Measurements from ENCODE around the gene PTPN4. TPM values are rescaled to one million over a fixed set of nuclear protein-coding genes. Genes with fewer than 3 reads are reported as not detected.

PTPN4 gene
- total and polyA plus RNA-seq, 9 of the 15 experiments (the other 6 are each of a cell fraction or from before 2014, with no cell fraction given), result 5.0 to 32.8 (median 27.3) TPM

DNA sequence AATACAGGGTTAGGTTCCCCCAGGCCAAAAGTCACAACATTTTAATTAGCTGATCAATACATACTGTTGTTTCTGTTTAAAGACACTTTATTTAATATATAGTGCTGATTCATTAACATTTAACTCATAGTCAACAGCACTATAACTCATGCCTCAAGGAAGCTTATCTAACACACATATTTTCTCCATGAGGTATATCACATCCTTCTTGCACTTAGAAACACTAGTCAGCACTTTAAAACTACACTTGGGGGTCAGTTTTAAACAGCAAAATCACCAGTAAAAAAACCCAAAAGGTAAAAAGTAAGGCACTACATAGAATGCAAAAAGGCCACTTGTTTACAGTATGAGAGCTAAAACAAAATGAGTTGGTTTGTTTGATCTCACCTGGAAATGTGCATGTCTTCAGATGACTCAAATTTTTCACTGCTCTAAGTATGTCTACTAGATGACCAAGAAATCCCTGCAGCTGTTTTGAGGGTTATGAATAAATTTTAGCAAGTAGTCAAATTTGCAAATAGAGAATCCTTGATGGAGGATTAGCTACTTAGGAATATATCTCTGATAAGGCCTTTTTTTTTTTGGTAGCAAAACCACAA lies 199.0 kb downstream of the PTPN4 start (continued):
- TF ChIP-seq, protein P1, sequence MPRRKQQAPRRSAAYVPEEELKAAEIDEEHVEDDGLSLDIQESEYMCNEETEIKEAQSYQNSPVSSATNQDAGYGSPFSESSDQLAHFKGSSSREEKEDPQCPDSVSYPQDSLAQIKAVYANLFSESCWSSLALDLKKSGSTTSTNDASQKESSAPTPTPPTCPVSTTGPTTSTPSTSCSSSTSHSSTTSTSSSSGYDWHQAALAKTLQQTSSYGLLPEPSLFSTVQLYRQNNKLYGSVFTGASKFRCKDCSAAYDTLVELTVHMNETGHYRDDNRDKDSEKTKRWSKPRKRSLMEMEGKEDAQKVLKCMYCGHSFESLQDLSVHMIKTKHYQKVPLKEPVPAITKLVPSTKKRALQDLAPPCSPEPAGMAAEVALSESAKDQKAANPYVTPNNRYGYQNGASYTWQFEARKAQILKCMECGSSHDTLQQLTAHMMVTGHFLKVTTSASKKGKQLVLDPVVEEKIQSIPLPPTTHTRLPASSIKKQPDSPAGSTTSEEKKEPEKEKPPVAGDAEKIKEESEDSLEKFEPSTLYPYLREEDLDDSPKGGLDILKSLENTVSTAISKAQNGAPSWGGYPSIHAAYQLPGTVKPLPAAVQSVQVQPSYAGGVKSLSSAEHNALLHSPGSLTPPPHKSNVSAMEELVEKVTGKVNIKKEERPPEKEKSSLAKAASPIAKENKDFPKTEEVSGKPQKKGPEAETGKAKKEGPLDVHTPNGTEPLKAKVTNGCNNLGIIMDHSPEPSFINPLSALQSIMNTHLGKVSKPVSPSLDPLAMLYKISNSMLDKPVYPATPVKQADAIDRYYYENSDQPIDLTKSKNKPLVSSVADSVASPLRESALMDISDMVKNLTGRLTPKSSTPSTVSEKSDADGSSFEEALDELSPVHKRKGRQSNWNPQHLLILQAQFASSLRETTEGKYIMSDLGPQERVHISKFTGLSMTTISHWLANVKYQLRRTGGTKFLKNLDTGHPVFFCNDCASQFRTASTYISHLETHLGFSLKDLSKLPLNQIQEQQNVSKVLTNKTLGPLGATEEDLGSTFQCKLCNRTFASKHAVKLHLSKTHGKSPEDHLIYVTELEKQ (CRISPR knock-in tag; IDR thresholded peaks at IDR 0.05), result no peak
- TF ChIP-seq MEIS2 (IDR thresholded peaks at IDR 0.05; ENCODE audit: partially characterized antibody) (peak; percentile 38), CBX3 (IDR thresholded peaks at IDR 0.05; ENCODE audit: borderline replicate concordance in 1 of 2, low read length in 2 of 2) (no peak), CREB5 (CRISPR knock-in tag; IDR thresholded peaks at IDR 0.05) (no peak)
- TF ChIP-seq, protein P2, sequence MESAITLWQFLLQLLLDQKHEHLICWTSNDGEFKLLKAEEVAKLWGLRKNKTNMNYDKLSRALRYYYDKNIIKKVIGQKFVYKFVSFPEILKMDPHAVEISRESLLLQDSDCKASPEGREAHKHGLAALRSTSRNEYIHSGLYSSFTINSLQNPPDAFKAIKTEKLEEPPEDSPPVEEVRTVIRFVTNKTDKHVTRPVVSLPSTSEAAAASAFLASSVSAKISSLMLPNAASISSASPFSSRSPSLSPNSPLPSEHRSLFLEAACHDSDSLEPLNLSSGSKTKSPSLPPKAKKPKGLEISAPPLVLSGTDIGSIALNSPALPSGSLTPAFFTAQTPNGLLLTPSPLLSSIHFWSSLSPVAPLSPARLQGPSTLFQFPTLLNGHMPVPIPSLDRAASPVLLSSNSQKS (CRISPR knock-in tag; IDR thresholded peaks at IDR 0.05), result no peak

Measured in K562 (cell line).